HepG2 (cell line): ENCODE results near the gene HES1. TPM values are rescaled to one million over a fixed set of nuclear protein-coding genes. Genes with fewer than 3 reads are reported as not detected.

Experiments used
- polyA plus RNA-seq, 8 experiments: library from polyadenylated mRNA; depleted of rRNA in 3 of 8; stranded (reverse) in 7 of 8; unstranded in 1 of 8; fragments of >200 nt; fragmentation: Illumina TruSeq in 4 of 8; extraction: Trizol in 4 of 8; gene quantifications; 2 replicates each; pipeline versions ENCODE4 v1.2.1 to v1.2.3, GENCODE V29; 2011 to 2016; ENCODE audit warnings: low read depth in 4 of 8, missing spikeins in 1 of 8, mixed read lengths in 1 of 8; ENCODE audit not compliant: insufficient read depth in 1 of 8
- small RNA-seq, 3 experiments: library from RNA; depleted of rRNA; stranded (forward); fragments of <200 nt; gene quantifications; one replicate each; pipeline ENCODE3, GENCODE V24; 2012; ENCODE audit warnings: low read depth in 2 of 3, low replicate concordance in 1 of 3; ENCODE audit not compliant: insufficient read length in 3 of 3, insufficient read depth in 2 of 3
- total RNA-seq, 5 experiments: library from RNA; depleted of rRNA; stranded (reverse); fragments of >200 nt; fragmentation: Illumina TruSeq; extraction: Trizol; gene quantifications; 2 replicates each; pipeline ENCODE4 v1.2.3, GENCODE V29; 2016; ENCODE audit warnings: low read depth in 1 of 5

The HES1 gene
- total and polyA plus RNA-seq, 2 of the 13 experiments (the other 11 are each of a cell fraction or from before 2014, with no cell fraction given): 15.4 to 19.8 TPM

Small RNAs within 50 kb of the gene (small RNA-seq; reads per million reads assigned to genes)
- gene RN7SL215P: 0 reads per million in 3 experiments

Other genes starting within 250 kb of the HES1 start
- gene CPN2, start 215.2 kb downstream of the HES1 start, total RNA-seq (2016; rRNA removed; fragmentation: Illumina TruSeq; extraction: Trizol): 16.3 and 27.7 TPM in 2 replicates
- gene CPN2, start 215.2 kb downstream of the HES1 start, polyA plus RNA-seq (2011; rRNA removed): 26.7 and 29.3 TPM in 2 replicates
- gene LRRC15, start 233.6 kb downstream of the HES1 start, total RNA-seq (2016; rRNA removed; fragmentation: Illumina TruSeq; extraction: Trizol): not detected in 2 replicates
- gene LRRC15, start 233.6 kb downstream of the HES1 start, polyA plus RNA-seq (2011; rRNA removed): not detected in 2 replicates